Prostate gland (tissue), 2 donors: ENCODE data around the gene TP53RK.
A peak's percentile ranks its signal among the peaks of the same experiment; 100 is the strongest.

Experiments
- POLR2A ChIP-seq: fragments of 450-650 bp; IDR thresholded peaks from one replicate; pipeline ENCODE4 v1.6.1; 2016; ENCODE audit warnings: antibody characterized with exemption, mild to moderate bottlenecking
- POLR2AphosphoS5 ChIP-seq: sonication (generic); formaldehyde crosslinking; IDR thresholded peaks from one replicate; pipeline ENCODE4 v1.6.1; 2017; ENCODE audit warnings: antibody characterized with exemption
- TF ChIP-seq, protein P1 (sequence below), 4 experiments: fragments of 200-600 bp in 2 of 4; fragments of 450-650 bp in 2 of 4; sonication (generic) in 2 of 4; IDR thresholded peaks; 1 replicate in 3 of 4; 2 replicates in 1 of 4; pipeline ENCODE4 v1.5.1; 2016 to 2019; ENCODE audit warnings: antibody characterized with exemption in 4 of 4, mild to moderate bottlenecking in 2 of 4, moderate library complexity in 2 of 4

DNA sequence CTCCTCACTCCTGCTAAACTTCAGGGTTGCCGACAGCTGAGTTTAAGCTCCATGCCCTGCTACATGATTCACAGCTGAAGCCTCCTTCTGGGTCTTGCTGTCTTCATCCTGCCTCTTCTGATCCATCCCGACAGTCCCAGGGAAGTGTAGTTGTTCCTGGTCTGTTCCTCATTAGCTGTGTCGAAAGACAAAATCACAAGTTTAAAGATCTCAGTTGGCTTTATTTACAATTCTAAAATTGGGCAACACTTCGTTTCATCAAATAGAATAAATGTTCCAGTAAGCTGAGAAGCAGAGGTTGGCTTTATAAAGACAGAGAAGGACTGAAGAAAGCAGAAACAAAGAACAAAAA, 16.1 kb upstream of the TP53RK start:
- TF ChIP-seq POLR2A, result no peak
- peak; percentile 79 for TF ChIP-seq POLR2AphosphoS5
- TF ChIP-seq, protein P1, sequence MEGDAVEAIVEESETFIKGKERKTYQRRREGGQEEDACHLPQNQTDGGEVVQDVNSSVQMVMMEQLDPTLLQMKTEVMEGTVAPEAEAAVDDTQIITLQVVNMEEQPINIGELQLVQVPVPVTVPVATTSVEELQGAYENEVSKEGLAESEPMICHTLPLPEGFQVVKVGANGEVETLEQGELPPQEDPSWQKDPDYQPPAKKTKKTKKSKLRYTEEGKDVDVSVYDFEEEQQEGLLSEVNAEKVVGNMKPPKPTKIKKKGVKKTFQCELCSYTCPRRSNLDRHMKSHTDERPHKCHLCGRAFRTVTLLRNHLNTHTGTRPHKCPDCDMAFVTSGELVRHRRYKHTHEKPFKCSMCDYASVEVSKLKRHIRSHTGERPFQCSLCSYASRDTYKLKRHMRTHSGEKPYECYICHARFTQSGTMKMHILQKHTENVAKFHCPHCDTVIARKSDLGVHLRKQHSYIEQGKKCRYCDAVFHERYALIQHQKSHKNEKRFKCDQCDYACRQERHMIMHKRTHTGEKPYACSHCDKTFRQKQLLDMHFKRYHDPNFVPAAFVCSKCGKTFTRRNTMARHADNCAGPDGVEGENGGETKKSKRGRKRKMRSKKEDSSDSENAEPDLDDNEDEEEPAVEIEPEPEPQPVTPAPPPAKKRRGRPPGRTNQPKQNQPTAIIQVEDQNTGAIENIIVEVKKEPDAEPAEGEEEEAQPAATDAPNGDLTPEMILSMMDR (IDR thresholded peaks at IDR 0.05), result no peak
